CD14-positive monocyte (primary cell): ENCODE results near the gene NUP58. TPM values are rescaled to one million over a fixed set of nuclear protein-coding genes. Genes with fewer than 3 reads are reported as not detected.

Experiments used
- DNase-seq, 3 donors: peaks; one replicate each; pipeline ENCODE4 v3.0.0-alpha.2; 2011 to 2022
- H2AFZ ChIP-seq: 2 replicates; pipeline ENCODE4 v1.6.0; 2012; ENCODE audit warnings: mild to moderate bottlenecking, low read depth, low read length, inconsistent platforms; ENCODE audit not compliant: insufficient read depth, poor library complexity, severe bottlenecking
- H3K27ac ChIP-seq, 2 donors: 1 replicate in 1 of 2; 2 replicates in 1 of 2; pipeline ENCODE4 v1.5.1; 2012 to 2013; ENCODE audit warnings: low read length in 2 of 2, control low read depth in 1 of 2, inconsistent platforms in 1 of 2, low read depth in 1 of 2, mild to moderate bottlenecking in 1 of 2
- H3K27me3 ChIP-seq, 2 donors: one replicate each; pipeline versions ENCODE4 v1.6.0 to v1.6.1; 2011 to 2013; ENCODE audit warnings: low read length in 2 of 2; ENCODE audit not compliant: control insufficient read depth in 2 of 2, insufficient read depth in 2 of 2
- H3K36me3 ChIP-seq, 2 donors: replicated peaks in 1 of 2; 1 replicate in 1 of 2; 2 replicates in 1 of 2; pipeline versions ENCODE4 v1.5.1 to v1.6.1; 2012 to 2013; ENCODE audit warnings: low read length in 2 of 2, control low read depth in 1 of 2, inconsistent platforms in 1 of 2, mild to moderate bottlenecking in 1 of 2; ENCODE audit not compliant: insufficient read depth in 2 of 2, control insufficient read depth in 1 of 2
- H3K4me1 ChIP-seq, 2 donors: 1 replicate in 1 of 2; 2 replicates in 1 of 2; pipeline versions ENCODE4 v1.5.1 to v1.6.1; 2012 to 2013; ENCODE audit warnings: low read length in 2 of 2, control low read depth in 1 of 2, inconsistent platforms in 1 of 2, mild to moderate bottlenecking in 1 of 2, moderate library complexity in 1 of 2; ENCODE audit not compliant: insufficient read depth in 2 of 2, control insufficient read depth in 1 of 2
- H3K4me2 ChIP-seq: replicated peaks from 2 replicates; pipeline ENCODE3; 2012; ENCODE audit warnings: low read length, moderate library complexity, mild to moderate bottlenecking; ENCODE audit not compliant: poor library complexity, severe bottlenecking; ENCODE audit errors: extremely low read depth
- H3K4me3 ChIP-seq, 3 experiments: fragments of 200-600 bp in 1 of 3; sonication (generic) in 1 of 3; replicated peaks in 1 of 3; 1 replicate in 2 of 3; 2 replicates in 1 of 3; pipeline ENCODE4 v1.5.1; 2011 to 2013; ENCODE audit warnings: low read length in 3 of 3, mild to moderate bottlenecking in 3 of 3, control low read depth in 2 of 3, low read depth in 2 of 3, inconsistent platforms in 1 of 3, moderate library complexity in 1 of 3
- H3K79me2 ChIP-seq: 2 replicates; pipeline ENCODE4 v1.6.0; 2012; ENCODE audit warnings: mild to moderate bottlenecking, control low read depth, inconsistent platforms, low read length, moderate library complexity; ENCODE audit not compliant: insufficient read depth
- H3K9ac ChIP-seq: 2 replicates; pipeline ENCODE4 v1.6.0; 2017; ENCODE audit warnings: low read length, mild to moderate bottlenecking; ENCODE audit not compliant: insufficient read depth, poor library complexity, severe bottlenecking
- H3K9me3 ChIP-seq, 2 donors: replicated peaks in 1 of 2; 1 replicate in 1 of 2; 2 replicates in 1 of 2; pipeline versions ENCODE4 v1.5.1 to v1.6.1; 2012 to 2013; ENCODE audit warnings: low read length in 2 of 2, control low read depth in 1 of 2; ENCODE audit not compliant: control insufficient read depth in 1 of 2, insufficient read depth in 1 of 2
- H4K20me1 ChIP-seq: 2 replicates; pipeline ENCODE4 v1.6.0; 2012; ENCODE audit warnings: mild to moderate bottlenecking, low read length, control low read depth, moderate library complexity; ENCODE audit not compliant: insufficient read depth
- H3K27ac Mint-ChIP-seq, 7 donors: one replicate each; pipeline ENCODE4 v1.8.0; 2020; ENCODE audit warnings: mild to moderate bottlenecking in 7 of 7, mixed read lengths in 7 of 7, moderate library complexity in 6 of 7, inconsistent platforms in 2 of 7
- H3K27me3 Mint-ChIP-seq, 3 donors: one replicate each; pipeline ENCODE4 v1.8.0; 2021 to 2022; ENCODE audit warnings: low read depth in 3 of 3, mild to moderate bottlenecking in 3 of 3, mixed read lengths in 3 of 3, moderate library complexity in 3 of 3, inconsistent platforms in 1 of 3
- H3K36me3 Mint-ChIP-seq, 2 donors: one replicate each; pipeline ENCODE4 v1.8.0; 2020; ENCODE audit warnings: mixed read lengths in 2 of 2, inconsistent platforms in 1 of 2, mild to moderate bottlenecking in 1 of 2
- H3K4me1 Mint-ChIP-seq: one replicate; pipeline ENCODE4 v1.8.0; 2020; ENCODE audit warnings: mild to moderate bottlenecking, mixed read lengths
- H3K4me3 Mint-ChIP-seq, 2 donors: one replicate each; pipeline ENCODE4 v1.8.0; 2020; ENCODE audit warnings: mild to moderate bottlenecking in 2 of 2, mixed read lengths in 2 of 2, moderate library complexity in 1 of 2
- H3K9me3 Mint-ChIP-seq, 7 donors: one replicate each; pipeline ENCODE4 v1.8.0; 2020 to 2022; ENCODE audit warnings: mixed read lengths in 7 of 7, mild to moderate bottlenecking in 6 of 7, moderate library complexity in 6 of 7, inconsistent platforms in 2 of 7
- WGBS: methylation state at CpG from one replicate; pipeline ENCODE4 v1.1.5; 2013; ENCODE audit warnings: missing lambda C conversion rate; ENCODE audit not compliant: insufficient coverage; 5-methylcytosine and 5-hydroxymethylcytosine counted together
- intact Hi-C, 2 donors: fragments of 100-400 bp; cut with micrococcal nuclease; formaldehyde crosslinking; loops; one replicate each; pipeline versions ENCODE4 v1.15.0 to v1.15.1; 2023
- polyA plus RNA-seq, 3 donors: library from polyadenylated mRNA; depleted of rRNA in 1 of 3; unstranded in 2 of 3; stranded (reverse) in 1 of 3; fragments of 300-500 nt in 2 of 3; fragments of >200 nt in 1 of 3; fragmentation: Illumina TruSeq in 2 of 3; gene quantifications; 1 replicate in 2 of 3; 2 replicates in 1 of 3; pipeline ENCODE4 v1.2.3, GENCODE V29; 2012 to 2021
- TF ChIP-seq, protein P1 (sequence below): fragments of 200-600 bp; IDR thresholded peaks from one replicate; pipeline ENCODE4 v1.8.0; 2022; ENCODE audit warnings: antibody characterized with exemption, mild to moderate bottlenecking

Gene NUP58
- polyA plus RNA-seq, 3 donors, result 21.5 to 26.3 (median 25.1) TPM

DNA sequence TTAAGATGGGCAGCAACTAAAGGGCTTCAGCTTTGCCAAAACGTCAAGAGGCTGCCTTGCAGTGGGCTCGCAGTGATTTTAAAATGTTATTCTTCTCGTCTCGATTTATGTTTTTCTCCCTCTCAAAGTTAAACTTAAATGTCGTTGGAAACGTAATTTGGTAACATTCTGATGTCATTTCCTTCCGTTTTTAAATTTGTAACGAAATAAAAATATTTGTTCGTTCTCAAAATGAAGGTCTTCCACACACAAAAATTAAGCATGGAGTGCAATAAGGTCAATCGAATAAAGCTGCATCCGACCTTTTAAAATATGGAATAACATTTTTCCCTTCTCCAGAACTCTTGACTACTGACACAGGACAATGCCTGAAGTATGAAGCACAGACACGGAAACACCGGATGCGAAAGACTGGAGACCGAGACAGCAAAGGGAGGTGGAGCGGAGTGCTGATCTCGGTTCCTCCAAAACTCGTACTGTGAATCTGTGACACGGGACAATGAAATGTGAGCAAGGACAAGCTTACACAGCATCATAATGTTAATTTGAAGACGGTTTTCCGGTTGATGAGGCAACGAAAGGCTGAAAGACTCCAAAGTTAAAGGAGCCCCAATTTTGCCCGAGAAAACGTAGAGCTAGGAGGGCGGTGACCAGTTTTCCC lies 15.0 kb upstream of the NUP58 start:
- H3K9ac ChIP-seq, result peak overlapping the region; percentile 100
- H3K4me1 ChIP-seq, result peaks cover 25 to 34% of the 10 kb centered on the region in 2 donors
- no peaks in the 10 kb centered on the region for H3K27me3 ChIP-seq
- TF ChIP-seq, protein P1, sequence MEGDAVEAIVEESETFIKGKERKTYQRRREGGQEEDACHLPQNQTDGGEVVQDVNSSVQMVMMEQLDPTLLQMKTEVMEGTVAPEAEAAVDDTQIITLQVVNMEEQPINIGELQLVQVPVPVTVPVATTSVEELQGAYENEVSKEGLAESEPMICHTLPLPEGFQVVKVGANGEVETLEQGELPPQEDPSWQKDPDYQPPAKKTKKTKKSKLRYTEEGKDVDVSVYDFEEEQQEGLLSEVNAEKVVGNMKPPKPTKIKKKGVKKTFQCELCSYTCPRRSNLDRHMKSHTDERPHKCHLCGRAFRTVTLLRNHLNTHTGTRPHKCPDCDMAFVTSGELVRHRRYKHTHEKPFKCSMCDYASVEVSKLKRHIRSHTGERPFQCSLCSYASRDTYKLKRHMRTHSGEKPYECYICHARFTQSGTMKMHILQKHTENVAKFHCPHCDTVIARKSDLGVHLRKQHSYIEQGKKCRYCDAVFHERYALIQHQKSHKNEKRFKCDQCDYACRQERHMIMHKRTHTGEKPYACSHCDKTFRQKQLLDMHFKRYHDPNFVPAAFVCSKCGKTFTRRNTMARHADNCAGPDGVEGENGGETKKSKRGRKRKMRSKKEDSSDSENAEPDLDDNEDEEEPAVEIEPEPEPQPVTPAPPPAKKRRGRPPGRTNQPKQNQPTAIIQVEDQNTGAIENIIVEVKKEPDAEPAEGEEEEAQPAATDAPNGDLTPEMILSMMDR, result no peak
- DNase-seq, result peak; percentile 83 to 86 (median 84)
- WGBS, result 1% methylated on average over 15 of the region's 25 CpGs
- Mint-ChIP-seq H3K4me3 (peak overlapping the region; percentile 94 to 95), H3K27ac (peak overlapping the region; percentile 97 to 99 (median 99)), H3K27me3 (peaks cover 2 to 4% (median 2%) of the 10 kb centered on the region in 3 donors), H3K36me3 (peaks cover 10 to 26% of the 10 kb centered on the region in 2 donors), H3K9me3 (no peaks in the 10 kb centered on the region), H3K4me1 (peaks cover 53% of the 10 kb centered on the region)
- peak overlapping the region; percentile 66 for H2AFZ ChIP-seq
- peak overlapping the region; percentile 86 for H3K4me2 ChIP-seq
- H3K27ac ChIP-seq, result peak overlapping the region; percentile 94 to 100
- H3K4me3 ChIP-seq, result peak overlapping the region; percentile 72 to 98 (median 93)
- H3K79me2 ChIP-seq, result peaks cover 59% of the 10 kb centered on the region
- peaks cover 6 to 7% of the 10 kb centered on the region in 2 donors for H3K36me3 ChIP-seq
- H3K9me3 ChIP-seq, result no peaks in the 10 kb centered on the region
- peaks cover 26% of the 10 kb centered on the region for H4K20me1 ChIP-seq
- intact Hi-C loops, result loop anchor here (5.0 to 10.0 kb wide), 2 partner anchors 34 to 52 kb away; no protein-coding TSS in a partner anchor

DNA sequence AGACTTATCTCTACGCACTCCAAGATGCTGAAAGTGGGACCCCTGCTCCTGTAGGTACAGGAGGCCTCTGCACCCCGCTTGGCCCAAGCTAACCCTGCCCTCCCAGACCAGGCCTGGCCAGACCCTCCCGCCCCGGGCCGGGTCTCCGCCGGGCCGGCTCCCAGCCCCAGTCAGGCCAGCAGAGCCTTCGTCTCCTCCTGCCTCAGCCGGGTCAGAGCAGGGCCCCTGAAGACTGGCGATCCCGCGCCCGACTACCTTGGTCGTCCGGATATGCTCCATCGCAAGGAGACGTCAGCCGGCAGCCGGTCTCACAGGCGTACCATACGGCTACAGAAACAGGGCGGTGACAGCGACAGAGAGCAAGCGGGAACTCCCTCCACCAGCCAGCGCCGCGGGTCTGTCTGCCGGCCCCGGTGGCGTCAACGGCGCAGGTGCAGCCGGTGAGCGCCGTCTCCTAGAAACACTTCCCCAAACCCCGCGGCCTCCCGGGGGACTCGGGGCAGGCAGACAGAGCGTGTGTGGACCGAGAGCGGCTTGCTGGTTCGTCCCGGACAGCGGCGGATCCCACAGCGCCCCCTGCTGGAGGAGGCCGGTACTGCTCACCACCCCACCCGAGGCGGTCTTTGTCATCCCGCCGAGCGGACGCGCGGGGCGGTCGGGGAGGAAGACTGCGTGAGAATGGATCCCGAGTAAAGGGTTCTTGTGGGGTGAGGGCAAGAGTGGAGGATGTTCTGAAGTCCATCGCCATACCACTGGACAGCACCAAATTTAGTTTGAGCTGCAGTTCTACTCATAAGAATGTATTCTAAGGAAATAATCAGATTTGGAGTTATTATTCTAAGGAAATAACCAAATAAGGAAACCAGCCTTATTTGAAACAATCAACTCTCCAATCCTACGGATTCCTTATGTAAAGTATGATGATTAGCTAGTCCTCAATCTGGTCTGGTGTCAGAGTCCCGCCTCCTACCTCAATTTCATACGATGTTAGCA lies 14.2 kb upstream of the NUP58 start, which contains the start of gene MTMR6:
Gene MTMR6, minus strand, starts transcription at position 520 of the 993 bp plus-strand sequence. Its CDS starts 241 bp downstream, at position 279.
- peak within 1 kb of the TSS; percentile 97 to 99 (median 99) for H3K27ac Mint-ChIP-seq
- H3K27me3 Mint-ChIP-seq, result peaks cover 2 to 4% (median 2%) of the 10 kb centered on the region in 3 donors
- intact Hi-C loops, result loop anchor here (5.0 to 10.0 kb wide), 2 partner anchors 35 to 52 kb away; no protein-coding TSS in a partner anchor
- DNase-seq, result peak; percentile 86 to 95 (median 89)
- peaks cover 18% of the 10 kb centered on the region for H4K20me1 ChIP-seq
- peaks cover 10 to 24% of the 10 kb centered on the region in 2 donors for H3K36me3 Mint-ChIP-seq
- H3K4me3 ChIP-seq, result peak within 1 kb of the TSS; percentile 72 to 98 (median 93)
- no peaks in the 10 kb centered on the region for H3K9me3 Mint-ChIP-seq
- peak within 1 kb of the TSS; percentile 86 for H3K4me2 ChIP-seq
- under 1% methylated on average over 60 of the region's 65 CpGs for WGBS
- peaks cover 44% of the 10 kb centered on the region for H3K4me1 Mint-ChIP-seq
- peak within 1 kb of the TSS; percentile 100 for H3K9ac ChIP-seq
- H3K27me3 ChIP-seq, result no peaks in the 10 kb centered on the region
- peak within 1 kb of the TSS; percentile 94 to 100 for H3K27ac ChIP-seq
- TF ChIP-seq, protein P1, result peak; percentile 100
- H3K79me2 ChIP-seq, result peaks cover 51% of the 10 kb centered on the region
- H3K9me3 ChIP-seq, result no peaks in the 10 kb centered on the region
- H3K36me3 ChIP-seq, result peaks cover 6 to 7% of the 10 kb centered on the region in 2 donors
- H3K4me1 ChIP-seq, result peaks cover 17 to 26% of the 10 kb centered on the region in 2 donors
- peak within 1 kb of the TSS; percentile 94 to 95 for H3K4me3 Mint-ChIP-seq
- H2AFZ ChIP-seq, result peak within 1 kb of the TSS; percentile 66
